ENCODE measurements around the gene ACVR1C.

DNA sequence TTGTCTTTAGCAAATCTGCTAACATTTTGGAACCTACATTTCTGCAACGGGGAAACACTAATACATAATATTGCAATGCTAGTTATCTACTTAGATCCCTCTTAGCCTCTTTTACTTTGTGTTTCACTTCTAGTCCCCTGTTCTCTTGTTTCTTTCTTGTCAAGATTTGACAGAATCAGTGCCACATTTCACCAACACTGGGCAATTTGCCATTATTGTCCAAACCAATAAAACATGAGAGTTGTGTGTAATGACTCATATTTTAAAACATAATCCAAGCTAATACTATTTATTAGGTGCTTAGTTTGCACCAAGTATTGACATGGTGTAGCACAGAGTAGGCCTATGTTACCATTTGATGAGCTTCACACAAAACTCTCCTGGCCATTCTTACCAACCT, 33.7 kb upstream of the ACVR1C start:
- TF ChIP-seq, protein P1, sequence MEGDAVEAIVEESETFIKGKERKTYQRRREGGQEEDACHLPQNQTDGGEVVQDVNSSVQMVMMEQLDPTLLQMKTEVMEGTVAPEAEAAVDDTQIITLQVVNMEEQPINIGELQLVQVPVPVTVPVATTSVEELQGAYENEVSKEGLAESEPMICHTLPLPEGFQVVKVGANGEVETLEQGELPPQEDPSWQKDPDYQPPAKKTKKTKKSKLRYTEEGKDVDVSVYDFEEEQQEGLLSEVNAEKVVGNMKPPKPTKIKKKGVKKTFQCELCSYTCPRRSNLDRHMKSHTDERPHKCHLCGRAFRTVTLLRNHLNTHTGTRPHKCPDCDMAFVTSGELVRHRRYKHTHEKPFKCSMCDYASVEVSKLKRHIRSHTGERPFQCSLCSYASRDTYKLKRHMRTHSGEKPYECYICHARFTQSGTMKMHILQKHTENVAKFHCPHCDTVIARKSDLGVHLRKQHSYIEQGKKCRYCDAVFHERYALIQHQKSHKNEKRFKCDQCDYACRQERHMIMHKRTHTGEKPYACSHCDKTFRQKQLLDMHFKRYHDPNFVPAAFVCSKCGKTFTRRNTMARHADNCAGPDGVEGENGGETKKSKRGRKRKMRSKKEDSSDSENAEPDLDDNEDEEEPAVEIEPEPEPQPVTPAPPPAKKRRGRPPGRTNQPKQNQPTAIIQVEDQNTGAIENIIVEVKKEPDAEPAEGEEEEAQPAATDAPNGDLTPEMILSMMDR (IDR thresholded peaks at IDR 0.05) = no peak
- TF ChIP-seq POLR2AphosphoS5 (IDR thresholded peaks at IDR 0.05; ENCODE audit: insufficient read depth in 1 of 2, low read depth in 1 of 2) = no peak
- TF ChIP-seq POLR2A (IDR thresholded peaks at IDR 0.05) = no peak
